Fibroblast of lung (primary cell): Measurements from ENCODE around the gene UQCRHL. TPM values are rescaled to one million over a fixed set of nuclear protein-coding genes. Genes with fewer than 3 reads are reported as not detected.
A peak's percentile ranks its signal among the peaks of the same experiment; 100 is the strongest.
"Not testable (repeated sequence)": the region's sequence is repeated elsewhere in the genome, so short reads cannot be mapped to it uniquely, and the experiment has no call there.

Experiments
- DNase-seq, 2 donors: peaks; one replicate each; pipeline versions ENCODE4 v3.0.0 to v3.0.0-alpha.2; 2010; ENCODE audit warnings: low read depth in 2 of 2
- H2AFZ ChIP-seq: 2 replicates; pipeline ENCODE4 v1.5.1; 2012; ENCODE audit warnings: low read length, control low read depth, inconsistent platforms
- H3K27ac ChIP-seq: 2 replicates; pipeline ENCODE4 v1.5.1; 2011; ENCODE audit warnings: low read length, control low read depth; ENCODE audit not compliant: insufficient read depth
- H3K27me3 ChIP-seq: 2 replicates; pipeline ENCODE4 v1.5.1; 2011; ENCODE audit warnings: mild to moderate bottlenecking, low read length; ENCODE audit not compliant: control insufficient read depth, insufficient read depth
- H3K36me3 ChIP-seq: 2 replicates; pipeline ENCODE4 v1.5.1; 2011; ENCODE audit warnings: low read length; ENCODE audit not compliant: control insufficient read depth, insufficient read depth
- H3K4me1 ChIP-seq: 2 replicates; pipeline ENCODE4 v1.5.1; 2011; ENCODE audit warnings: low read length; ENCODE audit not compliant: control insufficient read depth, insufficient read depth; ENCODE audit errors: extremely low read depth
- H3K4me2 ChIP-seq: 2 replicates; pipeline ENCODE4 v1.5.1; 2011; ENCODE audit warnings: low read length, control low read depth; ENCODE audit not compliant: insufficient read depth; ENCODE audit errors: extremely low read depth
- H3K4me3 ChIP-seq, 4 experiments: fragments of 200-600 bp in 1 of 4; sonication (generic) in 1 of 4; replicated peaks in 1 of 4; 2 replicates each; pipeline ENCODE4 v1.5.1; 2011 to 2016; ENCODE audit warnings: low read length in 4 of 4, low read depth in 3 of 4, mild to moderate bottlenecking in 3 of 4, control low read depth in 2 of 4, inconsistent platforms in 1 of 4, mixed read lengths in 1 of 4; ENCODE audit not compliant: insufficient read depth in 1 of 4; ENCODE audit errors: control extremely low read depth in 1 of 4
- H3K79me2 ChIP-seq: 2 replicates; pipeline ENCODE4 v1.5.1; 2012; ENCODE audit warnings: mild to moderate bottlenecking, low read length, inconsistent platforms; ENCODE audit not compliant: control insufficient read depth, insufficient read depth
- H3K9ac ChIP-seq: 2 replicates; pipeline ENCODE4 v1.5.1; 2011; ENCODE audit warnings: mild to moderate bottlenecking, low read length, control low read depth; ENCODE audit not compliant: insufficient read depth
- H3K9me3 ChIP-seq: 2 replicates; pipeline ENCODE4 v1.5.1; 2012; ENCODE audit warnings: low read depth, low read length; ENCODE audit not compliant: control insufficient read depth, insufficient read depth
- H4K20me1 ChIP-seq: 2 replicates; pipeline ENCODE4 v1.5.1; 2011; ENCODE audit warnings: low read length; ENCODE audit not compliant: control insufficient read depth, insufficient read depth; ENCODE audit errors: extremely low read depth
- CTCF ChIP-seq, 2 donors: IDR thresholded peaks in 1 of 2; conservative IDR thresholded peaks in 1 of 2; 1 replicate in 1 of 2; 2 replicates in 1 of 2; pipeline ENCODE4 v1.5.1; 2011 to 2012; ENCODE audit warnings: low read length in 2 of 2, control low read depth in 1 of 2, inconsistent platforms in 1 of 2, low read depth in 1 of 2, mild to moderate bottlenecking in 1 of 2
- EZH2 ChIP-seq: IDR thresholded peaks from 2 replicates; pipeline ENCODE4 v1.5.1; 2012; ENCODE audit warnings: low read length, control low read depth, mild to moderate bottlenecking; ENCODE audit errors: missing control alignments
- polyA plus RNA-seq, 2 donors: library from polyadenylated mRNA; depleted of rRNA in 1 of 2; stranded (reverse) in 1 of 2; unstranded in 1 of 2; fragments of >200 nt; gene quantifications; 2 replicates each; pipeline ENCODE4 v1.2.1, GENCODE V29; 2011 to 2012; ENCODE audit warnings: missing spikeins in 1 of 2
- total RNA-seq: library from RNA; depleted of rRNA; stranded (reverse); fragments of >200 nt; gene quantifications from 2 replicates; pipeline ENCODE4 v1.2.1, GENCODE V29; 2014

Gene UQCRHL
- total and polyA plus RNA-seq, 2 donors (not counting 1 experiment from before 2014, with no cell fraction given): 1.3 to 7.8 TPM

DNA sequence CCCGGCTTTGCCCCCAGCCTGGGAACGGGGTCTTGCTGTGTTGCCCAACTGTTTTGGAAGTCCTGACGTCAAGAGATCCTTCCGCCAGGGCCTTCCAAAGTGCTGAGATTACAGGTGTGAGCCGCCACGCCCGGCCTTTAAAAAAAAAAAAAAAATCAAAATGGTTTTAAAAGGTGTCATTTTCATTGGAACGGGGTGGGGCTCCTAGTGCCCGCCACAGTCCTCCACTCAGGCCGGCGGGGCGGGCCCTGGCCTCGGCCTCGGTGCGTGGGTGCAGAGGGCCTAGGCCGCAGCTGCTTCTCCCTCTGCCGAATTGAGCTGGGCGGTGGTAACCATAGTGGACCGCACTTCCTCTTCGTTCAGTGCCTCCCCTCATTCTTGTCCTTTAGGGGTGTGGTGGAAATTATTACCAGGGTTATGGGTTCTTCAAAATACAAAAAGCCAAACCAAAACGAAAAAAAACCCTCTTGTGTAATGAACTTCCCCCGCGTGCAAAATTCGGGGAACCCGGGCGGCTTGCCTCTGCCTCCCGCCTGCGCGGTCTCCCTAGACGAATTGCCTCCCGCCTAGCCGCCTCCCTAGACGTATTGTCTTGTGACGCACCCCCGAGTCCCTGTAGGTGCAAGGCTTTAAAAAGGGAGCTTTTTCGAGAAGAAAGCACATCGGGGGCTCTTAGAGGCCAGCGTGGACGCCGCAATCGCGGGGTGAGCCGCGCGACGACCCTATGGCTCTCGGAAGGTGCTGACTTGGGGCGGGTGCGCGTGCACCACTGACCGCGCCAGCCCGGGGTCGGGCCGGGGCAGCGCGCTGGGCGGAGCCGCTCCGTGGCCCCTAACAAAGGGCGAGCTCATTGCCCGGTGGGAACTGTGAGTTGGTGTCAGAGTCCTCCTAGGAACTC lies 29.6 kb upstream of the UQCRHL start:
- no peak overlapping the region for H3K4me3 ChIP-seq
- DNase-seq: no peak

GRCh38 chr1:15836511-15836771 lies 29.0 kb upstream of the UQCRHL start:
- H3K4me1 ChIP-seq, H3K79me2 ChIP-seq, H4K20me1 ChIP-seq, H3K27me3 ChIP-seq, H2AFZ ChIP-seq, H3K9me3 ChIP-seq, H3K36me3 ChIP-seq, DNase-seq, H3K9ac ChIP-seq: not testable (repeated sequence)
- peak overlapping the region in 3 of 4 experiments; percentile 40 to 70 (median 69) for H3K4me3 ChIP-seq
- H3K27ac ChIP-seq: peak overlapping the region; percentile 98
- peak overlapping the region; percentile 90 for H3K4me2 ChIP-seq

More for the DNA sequence above, 29.6 kb upstream of the UQCRHL start:
- H3K4me1 ChIP-seq: no peaks in the 10 kb centered on the region
- H3K79me2 ChIP-seq: no peaks in the 10 kb centered on the region
- no peaks in the 10 kb centered on the region for H3K27me3 ChIP-seq
- no peak overlapping the region for H3K4me2 ChIP-seq
- H4K20me1 ChIP-seq: no peaks in the 10 kb centered on the region
- no peak overlapping the region for H2AFZ ChIP-seq
- H3K9me3 ChIP-seq: no peaks in the 10 kb centered on the region
- H3K27ac ChIP-seq: peak overlapping the region; percentile 98
- TF ChIP-seq CTCF (conservative IDR thresholded peaks at IDR 0.05 in 1 of 2, IDR thresholded peaks at IDR 0.05 in 1 of 2; ENCODE audit: low read depth in 1 of 2, low read length in 2 of 2) (no peak), EZH2 (no peak)
- no peak overlapping the region for H3K9ac ChIP-seq
- H3K36me3 ChIP-seq: no peaks in the 10 kb centered on the region

GRCh38 chr1:15835741-15836510 lies 28.5 kb upstream of the UQCRHL start:
- Histone ChIP-seq H2AFZ (peak overlapping the region; percentile 96), H3K4me2 (peak overlapping the region; percentile 98), H3K9me3 (no peaks in the 10 kb centered on the region), H3K36me3 (no peaks in the 10 kb centered on the region), H3K79me2 (no peaks in the 10 kb centered on the region), H4K20me1 (no peaks in the 10 kb centered on the region), H3K9ac (peak overlapping the region; percentile 91), H3K27me3 (no peaks in the 10 kb centered on the region), H3K4me1 (no peaks in the 10 kb centered on the region), H3K27ac (peak overlapping the region; percentile 98), H3K4me3 (peak overlapping the region; percentile 43 to 94 (median 78))
- TF ChIP-seq CTCF (conservative IDR thresholded peaks at IDR 0.05 in 1 of 2, IDR thresholded peaks at IDR 0.05 in 1 of 2; ENCODE audit: low read depth in 1 of 2, low read length in 2 of 2) (no peak), EZH2 (no peak)
- DNase-seq: peak; percentile 98 to 99
